HepG2 (cell line): ENCODE measurements around the gene GDPGP1. TPM values are rescaled to one million over a fixed set of nuclear protein-coding genes. Genes with fewer than 3 reads are reported as not detected.

Source experiments
- ARNT ChIP-seq: fragments of 450-650 bp; IDR thresholded peaks from 2 replicates; pipeline ENCODE4 v1.6.1; 2017
- CREM ChIP-seq, 2 experiments: sonication (generic) in 1 of 2; formaldehyde crosslinking in 1 of 2; IDR thresholded peaks; 2 replicates each; pipeline versions ENCODE4 v1.4.0 to v1.6.1; 2016 to 2020; ENCODE audit warnings: antibody characterized with exemption in 1 of 2, mild to moderate bottlenecking in 1 of 2, missing genetic modification reagents in 1 of 2
- EHMT2 ChIP-seq: fragments of 200-600 bp; sonication (generic); IDR thresholded peaks from 2 replicates; pipeline ENCODE4 v1.7.0; 2017; ENCODE audit warnings: antibody characterized with exemption, low read depth, low read length, borderline replicate concordance
- HDAC6 ChIP-seq: fragments of 200-600 bp; sonication (generic); IDR thresholded peaks from 2 replicates; pipeline ENCODE4 v1.7.0; 2017; ENCODE audit warnings: mild to moderate bottlenecking, antibody characterized with exemption, low read length, low read depth
- HOXA7 ChIP-seq: sonication (generic); formaldehyde crosslinking; IDR thresholded peaks from 2 replicates; pipeline ENCODE4 v1.8.1; 2022; ENCODE audit warnings: mild to moderate bottlenecking, missing genetic modification reagents, moderate library complexity
- IKZF1 ChIP-seq: fragments of 450-650 bp; IDR thresholded peaks from 2 replicates; pipeline ENCODE4 v1.7.1; 2016
- JUN ChIP-seq: sonication (generic); formaldehyde crosslinking; IDR thresholded peaks from 2 replicates; pipeline ENCODE4 v1.4.0; 2020; ENCODE audit warnings: mild to moderate bottlenecking, missing genetic modification reagents
- LCORL ChIP-seq, 2 experiments: fragments of 450-650 bp in 1 of 2; sonication (generic) in 1 of 2; formaldehyde crosslinking in 1 of 2; IDR thresholded peaks; 2 replicates each; pipeline versions ENCODE4 v1.5.0 to v1.6.1; 2017 to 2020; ENCODE audit warnings: antibody characterized with exemption in 1 of 2, missing genetic modification reagents in 1 of 2
- MIXL1 ChIP-seq: IDR thresholded peaks from 2 replicates; pipeline ENCODE4 v1.6.1; 2016
- MTA1 ChIP-seq: sonication (generic); formaldehyde crosslinking; IDR thresholded peaks from 2 replicates; pipeline ENCODE4 v1.4.0; 2020; ENCODE audit warnings: missing genetic modification reagents, mild to moderate bottlenecking, borderline replicate concordance
- NONO ChIP-seq, 2 experiments: fragments of 450-650 bp in 1 of 2; sonication (generic) in 1 of 2; formaldehyde crosslinking in 1 of 2; IDR thresholded peaks in 1 of 2; conservative IDR thresholded peaks in 1 of 2; 2 replicates each; pipeline versions ENCODE4 v1.6.1 to v1.8.0; 2017 to 2022; ENCODE audit warnings: mild to moderate bottlenecking in 1 of 2, missing genetic modification reagents in 1 of 2, moderate library complexity in 1 of 2
- PTBP1 ChIP-seq: fragments of 200-400 bp; formaldehyde crosslinking; IDR thresholded peaks from 2 replicates; pipeline ENCODE4 v1.6.1; 2018; ENCODE audit warnings: low read length, low read depth; ENCODE audit not compliant: poor library complexity, severe bottlenecking
- RXRB ChIP-seq: IDR thresholded peaks from 2 replicates; pipeline ENCODE4 v1.6.1; 2016; ENCODE audit warnings: borderline replicate concordance, missing genetic modification reagents, missing compliant biosample characterization
- YY1 ChIP-seq: IDR thresholded peaks from 2 replicates; pipeline ENCODE4 v1.6.1; 2011; ENCODE audit warnings: low read length, low read depth, moderate library complexity, mild to moderate bottlenecking; ENCODE audit not compliant: insufficient read depth, insufficient replicate concordance
- ZBTB20 ChIP-seq: sonication (generic); formaldehyde crosslinking; IDR thresholded peaks from 2 replicates; pipeline ENCODE4 v1.8.1; 2023; ENCODE audit warnings: missing genetic modification reagents, low read depth, mild to moderate bottlenecking, borderline replicate concordance
- ZNF234 ChIP-seq: sonication (generic); formaldehyde crosslinking; conservative IDR thresholded peaks from 2 replicates; pipeline ENCODE4 v1.5.1; 2020; ENCODE audit warnings: mild to moderate bottlenecking, missing genetic modification reagents
- ZNF432 ChIP-seq: sonication (generic); formaldehyde crosslinking; IDR thresholded peaks from 2 replicates; pipeline ENCODE4 v1.5.0; 2020; ENCODE audit warnings: missing genetic modification reagents, mild to moderate bottlenecking, borderline replicate concordance
- ZNF558 ChIP-seq: sonication (generic); formaldehyde crosslinking; IDR thresholded peaks from 2 replicates; pipeline ENCODE4 v1.9.0; 2022; ENCODE audit warnings: mild to moderate bottlenecking, missing genetic modification reagents, borderline replicate concordance
- ZNF564 ChIP-seq: sonication (generic); formaldehyde crosslinking; IDR thresholded peaks from 2 replicates; pipeline ENCODE4 v1.8.1; 2023; ENCODE audit warnings: mild to moderate bottlenecking, missing genetic modification reagents
- ZNF703 ChIP-seq: sonication (generic); formaldehyde crosslinking; IDR thresholded peaks from 2 replicates; pipeline ENCODE4 v1.5.1; 2020; ENCODE audit warnings: missing genetic modification reagents, mild to moderate bottlenecking, moderate library complexity, borderline replicate concordance
- polyA plus RNA-seq, 8 experiments: library from polyadenylated mRNA; depleted of rRNA in 3 of 8; stranded (reverse) in 7 of 8; unstranded in 1 of 8; fragments of >200 nt; fragmentation: Illumina TruSeq in 4 of 8; extraction: Trizol in 4 of 8; gene quantifications; 2 replicates each; pipeline versions ENCODE4 v1.2.1 to v1.2.3, GENCODE V29; 2011 to 2016; ENCODE audit warnings: low read depth in 4 of 8, missing spikeins in 1 of 8, mixed read lengths in 1 of 8; ENCODE audit not compliant: insufficient read depth in 1 of 8
- total RNA-seq, 5 experiments: library from RNA; depleted of rRNA; stranded (reverse); fragments of >200 nt; fragmentation: Illumina TruSeq; extraction: Trizol; gene quantifications; 2 replicates each; pipeline ENCODE4 v1.2.3, GENCODE V29; 2016; ENCODE audit warnings: low read depth in 1 of 5
- TF ChIP-seq, protein P1 (sequence below): sonication (generic); formaldehyde crosslinking; IDR thresholded peaks from 2 replicates; pipeline ENCODE4 v1.4.0; 2020; ENCODE audit warnings: missing genetic modification reagents, borderline replicate concordance
- TF ChIP-seq, protein P2 (sequence below): IDR thresholded peaks from 2 replicates; pipeline ENCODE4 v1.6.1; 2018; ENCODE audit warnings: missing genetic modification reagents, mild to moderate bottlenecking, missing compliant biosample characterization
- TF ChIP-seq, protein P3 (sequence below): sonication (generic); formaldehyde crosslinking; IDR thresholded peaks from 2 replicates; pipeline ENCODE4 v1.4.0; 2020; ENCODE audit warnings: mild to moderate bottlenecking, low read depth, missing genetic modification reagents

GDPGP1 gene
- total and polyA plus RNA-seq, 2 of the 13 experiments (the other 11 are each of a cell fraction or from before 2014, with no cell fraction given) = 1.5 to 4.3 TPM

GRCh38 chr15:90265271-90266060 lies 31.5 kb downstream of the GDPGP1 start, which contains the start of gene NGRN (continued):
- TF ChIP-seq HOXA7 (CRISPR knock-in tag) (no peak), IKZF1 (no peak), ZBTB20 (CRISPR knock-in tag) (peak; percentile 38; the same call in 1 of the 2 replicates), ZNF558 (CRISPR knock-in tag) (peak; percentile 97), MTA1 (CRISPR knock-in tag) (0 out of 2 replicates have a peak, but pooled peaks have one; percentile 32), ARNT (no peak), YY1 (peak; percentile 89), MIXL1 (0 out of 2 replicates have a peak, but pooled peaks have one; percentile 33), HDAC6 (no peak), ZNF703 (CRISPR knock-in tag) (no peak; the same call in 1 of the 2 replicates), EHMT2 (no peak), PTBP1 (no peak), RXRB (CRISPR knock-in tag) (peak; percentile 61; the same call in 1 of the 2 replicates), ZNF564 (CRISPR knock-in tag) (no peak), LCORL (IDR thresholded peaks at IDR 0.05) (no peak), LCORL (CRISPR knock-in tag; IDR thresholded peaks at IDR 0.05) (peak; percentile 44; the same call in 1 of the 2 replicates), JUN (CRISPR knock-in tag) (no peak), ZNF234 (peak; percentile 49; the same call in 1 of the 2 replicates), ZNF432 (no peak), CREM (IDR thresholded peaks at IDR 0.05) (peak; percentile 42; the same call in 1 of the 2 replicates), CREM (CRISPR knock-in tag; IDR thresholded peaks at IDR 0.05) (no peak), NONO (IDR thresholded peaks at IDR 0.05) (no peak), NONO (CRISPR knock-in tag; conservative IDR thresholded peaks at IDR 0.05) (no peak)
- TF ChIP-seq, protein P1, sequence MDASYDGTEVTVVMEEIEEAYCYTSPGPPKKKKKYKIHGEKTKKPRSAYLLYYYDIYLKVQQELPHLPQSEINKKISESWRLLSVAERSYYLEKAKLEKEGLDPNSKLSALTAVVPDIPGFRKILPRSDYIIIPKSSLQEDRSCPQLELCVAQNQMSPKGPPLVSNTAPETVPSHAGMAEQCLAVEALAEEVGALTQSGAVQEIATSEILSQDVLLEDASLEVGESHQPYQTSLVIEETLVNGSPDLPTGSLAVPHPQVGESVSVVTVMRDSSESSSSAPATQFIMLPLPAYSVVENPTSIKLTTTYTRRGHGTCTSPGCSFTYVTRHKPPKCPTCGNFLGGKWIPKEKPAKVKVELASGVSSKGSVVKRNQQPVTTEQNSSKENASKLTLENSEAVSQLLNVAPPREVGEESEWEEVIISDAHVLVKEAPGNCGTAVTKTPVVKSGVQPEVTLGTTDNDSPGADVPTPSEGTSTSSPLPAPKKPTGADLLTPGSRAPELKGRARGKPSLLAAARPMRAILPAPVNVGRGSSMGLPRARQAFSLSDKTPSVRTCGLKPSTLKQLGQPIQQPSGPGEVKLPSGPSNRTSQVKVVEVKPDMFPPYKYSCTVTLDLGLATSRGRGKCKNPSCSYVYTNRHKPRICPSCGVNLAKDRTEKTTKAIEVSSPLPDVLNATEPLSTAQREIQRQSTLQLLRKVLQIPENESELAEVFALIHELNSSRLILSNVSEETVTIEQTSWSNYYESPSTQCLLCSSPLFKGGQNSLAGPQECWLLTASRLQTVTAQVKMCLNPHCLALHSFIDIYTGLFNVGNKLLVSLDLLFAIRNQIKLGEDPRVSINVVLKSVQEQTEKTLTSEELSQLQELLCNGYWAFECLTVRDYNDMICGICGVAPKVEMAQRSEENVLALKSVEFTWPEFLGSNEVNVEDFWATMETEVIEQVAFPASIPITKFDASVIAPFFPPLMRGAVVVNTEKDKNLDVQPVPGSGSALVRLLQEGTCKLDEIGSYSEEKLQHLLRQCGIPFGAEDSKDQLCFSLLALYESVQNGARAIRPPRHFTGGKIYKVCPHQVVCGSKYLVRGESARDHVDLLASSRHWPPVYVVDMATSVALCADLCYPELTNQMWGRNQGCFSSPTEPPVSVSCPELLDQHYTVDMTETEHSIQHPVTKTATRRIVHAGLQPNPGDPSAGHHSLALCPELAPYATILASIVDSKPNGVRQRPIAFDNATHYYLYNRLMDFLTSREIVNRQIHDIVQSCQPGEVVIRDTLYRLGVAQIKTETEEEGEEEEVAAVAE (CRISPR knock-in tag) = no peak
- TF ChIP-seq, protein P2, sequence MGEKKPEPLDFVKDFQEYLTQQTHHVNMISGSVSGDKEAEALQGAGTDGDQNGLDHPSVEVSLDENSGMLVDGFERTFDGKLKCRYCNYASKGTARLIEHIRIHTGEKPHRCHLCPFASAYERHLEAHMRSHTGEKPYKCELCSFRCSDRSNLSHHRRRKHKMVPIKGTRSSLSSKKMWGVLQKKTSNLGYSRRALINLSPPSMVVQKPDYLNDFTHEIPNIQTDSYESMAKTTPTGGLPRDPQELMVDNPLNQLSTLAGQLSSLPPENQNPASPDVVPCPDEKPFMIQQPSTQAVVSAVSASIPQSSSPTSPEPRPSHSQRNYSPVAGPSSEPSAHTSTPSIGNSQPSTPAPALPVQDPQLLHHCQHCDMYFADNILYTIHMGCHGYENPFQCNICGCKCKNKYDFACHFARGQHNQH = peak; percentile 52; the same call in 1 of the 2 replicates
- TF ChIP-seq, protein P3, sequence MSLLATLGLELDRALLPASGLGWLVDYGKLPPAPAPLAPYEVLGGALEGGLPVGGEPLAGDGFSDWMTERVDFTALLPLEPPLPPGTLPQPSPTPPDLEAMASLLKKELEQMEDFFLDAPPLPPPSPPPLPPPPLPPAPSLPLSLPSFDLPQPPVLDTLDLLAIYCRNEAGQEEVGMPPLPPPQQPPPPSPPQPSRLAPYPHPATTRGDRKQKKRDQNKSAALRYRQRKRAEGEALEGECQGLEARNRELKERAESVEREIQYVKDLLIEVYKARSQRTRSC (CRISPR knock-in tag) = no peak
